GM10847 (cell line): ENCODE data around the gene RBM10.
A peak's percentile ranks its signal among the peaks of the same experiment; 100 is the strongest.

Experiments
- POLR2A ChIP-seq: IDR thresholded peaks from 2 replicates; pipeline ENCODE4 v1.6.1; 2011; ENCODE audit not compliant: insufficient read length; ENCODE audit errors: extremely low read depth

RBM10 gene

GRCh38 chrX:47216393-47216925 is 71.4 kb downstream of the RBM10 start:
- TF ChIP-seq POLR2A = no peak

DNA sequence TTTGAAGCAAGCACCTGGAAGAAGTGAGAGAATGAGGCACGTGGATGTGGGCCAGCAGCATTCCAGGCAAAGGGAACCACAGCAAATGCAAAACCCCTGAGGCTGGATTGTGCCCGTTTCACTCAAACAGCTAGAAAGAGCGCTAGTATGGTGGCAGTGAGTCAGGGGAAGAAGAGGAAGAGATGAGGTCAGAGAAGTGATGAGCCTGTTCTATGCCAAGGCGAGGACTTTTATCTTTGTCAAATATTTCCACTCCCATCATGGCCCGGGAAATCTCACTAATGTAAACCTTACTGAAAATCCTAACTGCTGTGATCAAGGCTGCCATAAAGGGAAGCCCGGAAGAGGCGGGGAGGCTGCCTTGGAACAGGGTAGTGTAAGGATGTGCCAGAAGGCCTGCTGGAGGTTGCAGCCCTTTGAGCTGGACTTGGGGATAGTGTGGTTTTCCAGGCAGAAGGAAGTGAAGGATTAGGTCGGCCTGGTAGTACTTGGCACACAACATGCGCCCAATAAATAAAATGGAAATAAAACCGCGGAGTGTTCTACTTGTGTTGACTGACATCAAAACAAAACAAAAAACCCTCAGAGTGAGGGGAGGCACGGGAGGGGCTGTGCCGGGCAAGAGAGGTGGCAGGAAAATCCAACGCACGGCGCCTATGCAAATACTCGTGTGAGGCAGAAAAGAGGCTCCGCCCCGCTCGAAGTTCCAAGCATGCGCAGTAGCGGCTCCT is 72.3 kb downstream of the RBM10 start:
- peak; percentile 10 for TF ChIP-seq POLR2A

DNA sequence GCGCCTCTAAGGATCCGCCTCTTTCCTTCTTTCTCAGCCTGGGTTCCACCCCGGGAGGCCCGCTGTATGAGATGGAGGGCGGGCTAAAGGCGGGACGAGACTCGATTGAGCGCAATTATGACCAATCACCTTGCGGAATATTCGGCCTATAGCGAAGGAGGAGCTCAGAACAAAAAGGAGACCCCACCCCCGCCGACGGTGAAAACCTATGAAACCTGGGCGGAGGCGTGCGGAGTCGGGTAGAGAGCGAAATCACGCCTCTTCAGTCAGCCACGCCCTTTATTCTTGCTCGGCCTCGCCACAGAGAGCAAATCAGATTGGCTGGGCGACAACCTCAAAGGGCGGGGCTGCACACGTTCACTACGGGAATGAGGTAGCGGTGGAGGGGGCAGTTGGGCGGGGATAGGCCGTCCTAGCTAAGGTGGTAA is 72.8 kb downstream of the RBM10 start:
- TF ChIP-seq POLR2A = peak; percentile 16

GRCh38 chrX:47218280-47218919 is 73.4 kb downstream of the RBM10 start, which contains the start of gene CDK16:
CDK16 (plus strand) TSS chrX:47218681; CDS start chrX:47223558, 4,877 bp downstream.
- TF ChIP-seq POLR2A = peak; percentile 92

- TF ChIP-seq POLR2A = no peak
These were observed 74.1 kb downstream of the RBM10 start for GRCh38 chrX:47218920-47219815.

- no peak for TF ChIP-seq POLR2A
These were observed 76.7 kb downstream of the RBM10 start for GRCh38 chrX:47221756-47222155.

DNA sequence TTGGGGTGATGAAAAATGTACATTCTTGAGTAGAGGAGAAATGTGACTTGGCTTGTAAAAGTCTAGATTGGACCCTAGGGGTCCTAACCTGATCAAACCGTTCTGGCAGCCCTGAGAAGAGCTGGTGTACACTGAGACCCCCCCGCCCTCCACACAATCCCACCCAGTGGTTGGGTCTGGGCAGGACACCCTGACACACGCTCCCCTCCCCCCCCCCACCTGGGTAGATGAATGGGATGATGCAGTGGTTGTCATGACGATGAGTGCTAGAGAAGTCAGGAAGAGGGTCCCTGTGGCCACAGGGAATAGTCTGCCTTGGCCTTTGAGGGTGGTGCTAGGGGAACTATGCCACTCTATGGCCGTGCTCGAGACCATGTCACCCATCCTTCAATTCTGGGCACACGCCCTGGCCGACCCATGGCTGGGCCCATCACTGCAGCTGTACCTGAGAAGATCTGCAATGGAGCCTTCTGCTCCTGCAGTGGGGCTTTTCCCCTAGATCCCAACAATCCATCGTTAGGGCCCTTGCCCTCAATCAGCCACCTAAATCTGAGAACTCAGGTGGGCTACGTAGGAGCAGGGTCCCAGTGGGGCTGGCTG is 77.8 kb downstream of the RBM10 start:
- TF ChIP-seq POLR2A = no peak

DNA sequence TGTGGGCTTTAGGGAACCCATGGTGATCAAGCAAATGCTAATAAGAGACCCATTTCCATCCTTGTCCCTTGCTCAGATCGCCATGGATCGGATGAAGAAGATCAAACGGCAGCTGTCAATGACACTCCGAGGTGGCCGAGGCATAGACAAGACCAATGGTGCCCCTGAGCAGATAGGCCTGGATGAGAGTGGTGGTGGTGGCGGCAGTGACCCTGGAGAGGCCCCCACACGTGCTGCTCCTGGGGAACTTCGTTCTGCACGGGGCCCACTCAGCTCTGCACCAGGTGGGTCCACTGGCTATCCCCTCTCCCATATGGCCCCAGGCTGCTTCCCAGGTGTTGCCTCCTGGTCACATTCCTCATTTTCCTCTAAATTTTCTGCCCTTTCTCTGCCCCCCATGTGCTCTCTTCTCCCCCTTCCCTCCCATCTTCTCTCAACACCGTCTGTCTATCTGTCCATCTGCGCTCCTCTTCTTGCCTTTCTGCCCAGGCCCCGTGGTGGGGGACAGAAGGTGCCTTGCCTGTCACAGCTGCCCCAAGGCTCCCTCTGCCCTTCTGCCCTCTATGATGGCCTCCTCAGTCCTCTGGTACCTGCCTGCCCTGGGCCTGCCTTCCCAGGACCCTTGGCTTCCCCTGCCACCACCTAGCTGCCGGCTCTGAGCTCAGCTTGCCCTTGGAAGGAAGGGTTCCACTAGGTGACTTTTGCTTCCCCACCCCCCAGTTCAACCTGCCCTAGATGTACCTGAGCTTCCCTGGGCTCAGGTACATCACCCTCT is 78.6 kb downstream of the RBM10 start:
- TF ChIP-seq POLR2A = no peak

DNA sequence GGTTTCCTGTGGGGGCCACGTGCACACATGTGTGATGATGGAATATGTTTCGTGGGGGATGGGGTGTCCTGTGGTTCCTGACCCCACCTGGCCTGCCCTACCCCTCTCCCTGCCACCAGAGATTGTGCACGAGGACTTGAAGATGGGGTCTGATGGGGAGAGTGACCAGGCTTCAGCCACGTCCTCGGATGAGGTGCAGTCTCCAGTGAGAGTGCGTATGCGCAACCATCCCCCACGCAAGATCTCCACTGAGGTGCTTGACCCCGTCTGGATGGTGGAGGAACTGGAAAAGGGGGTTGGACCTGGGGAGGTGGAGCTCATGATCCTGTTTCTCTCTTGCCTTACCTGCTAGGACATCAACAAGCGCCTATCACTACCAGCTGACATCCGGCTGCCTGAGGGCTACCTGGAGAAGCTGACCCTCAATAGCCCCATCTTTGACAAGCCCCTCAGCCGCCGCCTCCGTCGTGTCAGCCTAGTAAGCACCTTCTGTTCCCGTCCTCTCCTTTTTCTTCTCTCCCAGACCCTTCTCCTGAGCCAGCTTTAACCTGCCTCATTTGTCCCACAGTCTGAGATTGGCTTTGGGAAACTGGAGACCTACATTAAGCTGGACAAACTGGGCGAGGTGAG is 79.4 kb downstream of the RBM10 start:
- no peak for TF ChIP-seq POLR2A

GRCh38 chrX:47224896-47225290 is 79.9 kb downstream of the RBM10 start:
- TF ChIP-seq POLR2A = no peak

GRCh38 chrX:47226071-47226470 is 81.0 kb downstream of the RBM10 start:
- no peak for TF ChIP-seq POLR2A

DNA sequence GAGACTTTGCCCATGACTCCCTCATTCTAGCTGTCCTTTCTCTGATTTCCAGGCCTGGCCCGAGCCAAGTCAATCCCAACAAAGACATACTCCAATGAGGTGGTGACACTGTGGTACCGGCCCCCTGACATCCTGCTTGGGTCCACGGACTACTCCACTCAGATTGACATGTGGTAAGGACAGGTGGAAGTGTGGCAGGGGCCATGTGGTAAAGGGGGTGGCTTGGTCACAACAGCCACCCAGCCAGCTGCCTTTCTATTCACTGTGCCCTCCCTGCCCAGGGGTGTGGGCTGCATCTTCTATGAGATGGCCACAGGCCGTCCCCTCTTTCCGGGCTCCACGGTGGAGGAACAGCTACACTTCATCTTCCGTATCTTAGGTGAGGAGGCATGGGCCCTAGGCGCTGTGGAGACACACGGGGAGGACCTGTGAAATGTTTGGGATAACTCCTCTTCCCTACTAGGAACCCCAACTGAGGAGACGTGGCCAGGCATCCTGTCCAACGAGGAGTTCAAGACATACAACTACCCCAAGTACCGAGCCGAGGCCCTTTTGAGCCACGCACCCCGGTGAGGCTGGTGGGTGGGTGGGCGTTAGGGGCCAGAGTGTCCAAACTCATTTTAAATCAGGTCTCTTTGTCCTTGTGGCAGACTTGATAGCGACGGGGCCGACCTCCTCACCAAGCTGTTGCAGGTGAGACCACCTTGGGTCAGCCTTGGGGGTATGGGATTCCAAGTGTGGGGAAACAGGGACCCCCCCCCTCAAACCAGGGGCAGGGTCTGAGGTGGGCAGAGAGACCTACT is 81.7 kb downstream of the RBM10 start:
- no peak for TF ChIP-seq POLR2A

DNA sequence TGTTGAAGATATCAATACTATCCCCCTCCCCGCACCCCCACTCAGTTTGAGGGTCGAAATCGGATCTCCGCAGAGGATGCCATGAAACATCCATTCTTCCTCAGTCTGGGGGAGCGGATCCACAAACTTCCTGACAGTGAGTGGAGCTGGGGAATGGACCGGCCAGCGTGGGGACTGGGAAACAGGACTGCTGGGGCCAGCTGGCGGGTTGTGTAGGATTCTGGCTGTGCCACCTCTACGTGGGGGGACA is 82.2 kb downstream of the RBM10 start:
- no peak for TF ChIP-seq POLR2A

DNA sequence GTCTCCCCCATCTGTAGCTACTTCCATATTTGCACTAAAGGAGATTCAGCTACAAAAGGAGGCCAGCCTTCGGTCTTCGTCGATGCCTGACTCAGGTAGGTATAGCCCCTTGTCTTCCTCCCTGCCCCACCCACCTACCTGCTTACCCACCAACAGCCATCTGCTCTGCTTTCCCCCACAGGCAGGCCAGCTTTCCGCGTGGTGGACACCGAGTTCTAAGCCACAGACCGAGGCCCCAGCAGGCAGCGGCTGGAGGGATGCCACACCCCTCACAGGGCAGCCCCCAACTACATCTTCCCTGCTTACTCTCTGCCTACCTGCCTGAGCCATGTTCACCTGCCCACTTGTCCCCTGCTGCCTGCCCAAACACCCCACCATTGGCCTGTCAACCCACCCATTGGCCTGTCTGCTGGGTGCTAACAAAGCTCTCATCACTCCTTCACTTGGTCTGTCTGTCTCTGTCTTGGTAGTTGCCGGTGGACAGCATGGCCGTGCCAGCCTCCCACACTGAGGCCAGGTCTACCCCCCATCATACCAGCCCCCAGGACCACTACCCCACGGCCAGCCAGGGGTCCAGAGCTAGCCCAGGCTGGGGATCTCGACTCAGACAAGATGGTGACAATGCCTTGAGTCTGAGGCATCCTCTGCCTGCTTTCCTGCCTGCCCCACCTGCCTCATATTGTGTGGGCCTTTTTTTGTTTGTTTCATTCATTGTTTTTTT is 83.7 kb downstream of the RBM10 start:
- no peak for TF ChIP-seq POLR2A
